Nephron (organoid): ENCODE data around the gene CELF4.

Source experiments
- H3K27ac Mint-ChIP-seq, 3 experiments: 2 replicates each; pipeline ENCODE4 v1.8.0; 2020; ENCODE audit warnings: mixed read lengths in 3 of 3, mild to moderate bottlenecking in 2 of 3, moderate library complexity in 1 of 3
- H3K27me3 Mint-ChIP-seq: 2 replicates; pipeline ENCODE4 v1.8.0; 2021; ENCODE audit warnings: low read depth, mild to moderate bottlenecking, moderate library complexity, mixed read lengths
- H3K36me3 Mint-ChIP-seq: 2 replicates; pipeline ENCODE4 v1.8.0; 2020; ENCODE audit warnings: low read depth, mixed read lengths
- H3K4me1 Mint-ChIP-seq: 2 replicates; pipeline ENCODE4 v1.8.0; 2020; ENCODE audit warnings: mixed read lengths
- H3K4me3 Mint-ChIP-seq, 3 experiments: 2 replicates each; pipeline ENCODE4 v1.8.0; 2020; ENCODE audit warnings: mild to moderate bottlenecking in 3 of 3, mixed read lengths in 3 of 3, moderate library complexity in 2 of 3
- H3K9me3 Mint-ChIP-seq: 2 replicates; pipeline ENCODE4 v1.8.0; 2020; ENCODE audit warnings: mixed read lengths
- CTCF ChIP-seq, 3 experiments: fragments of 200-600 bp; sonication (generic); IDR thresholded peaks; one replicate each; pipeline ENCODE4 v1.5.0; 2021; ENCODE audit warnings: antibody characterized with exemption in 3 of 3; ENCODE audit not compliant: unreplicated experiment in 3 of 3

The CELF4 gene

GRCh38 chr18:37578182-37578678, 12.6 kb upstream of the CELF4 start:
- TF ChIP-seq CTCF (IDR thresholded peaks at IDR 0.05; ENCODE audit: unreplicated experiment in 3 of 3), result no peak
- no peaks in the 10 kb centered on the region for H3K9me3 Mint-ChIP-seq
- peaks cover 6% of the 10 kb centered on the region for H3K4me1 Mint-ChIP-seq
- no peak overlapping the region for H3K27ac Mint-ChIP-seq
- peaks cover 56% of the 10 kb centered on the region for H3K27me3 Mint-ChIP-seq
- H3K36me3 Mint-ChIP-seq, result no peaks in the 10 kb centered on the region
- no peak overlapping the region for H3K4me3 Mint-ChIP-seq

- Mint-ChIP-seq H3K4me1 (peaks cover 6% of the 10 kb centered on the region), H3K27me3 (peaks cover 60% of the 10 kb centered on the region), H3K4me3 (no peak overlapping the region), H3K27ac (no peak overlapping the region), H3K36me3 (no peaks in the 10 kb centered on the region), H3K9me3 (no peaks in the 10 kb centered on the region)
- TF ChIP-seq CTCF (IDR thresholded peaks at IDR 0.05; ENCODE audit: unreplicated experiment in 3 of 3), result no peak
Measured at GRCh38 chr18:37577051-37577611, 11.5 kb upstream of the CELF4 start.

- H3K4me3 Mint-ChIP-seq, result no peak overlapping the region
- peaks cover 6% of the 10 kb centered on the region for H3K4me1 Mint-ChIP-seq
- TF ChIP-seq CTCF (IDR thresholded peaks at IDR 0.05; ENCODE audit: unreplicated experiment in 3 of 3), result no peak
- no peaks in the 10 kb centered on the region for H3K9me3 Mint-ChIP-seq
- no peak overlapping the region for H3K27ac Mint-ChIP-seq
- no peaks in the 10 kb centered on the region for H3K36me3 Mint-ChIP-seq
- peaks cover 67% of the 10 kb centered on the region for H3K27me3 Mint-ChIP-seq
Measured at GRCh38 chr18:37575646-37576045, 10.0 kb upstream of the CELF4 start.

GRCh38 chr18:37574113-37574512, 8.5 kb upstream of the CELF4 start:
- Mint-ChIP-seq H3K9me3 (no peaks in the 10 kb centered on the region), H3K4me3 (no peak overlapping the region), H3K27me3 (peaks cover 73% of the 10 kb centered on the region), H3K36me3 (no peaks in the 10 kb centered on the region), H3K27ac (no peak overlapping the region), H3K4me1 (peaks cover 6% of the 10 kb centered on the region)
- no peak for TF ChIP-seq CTCF (IDR thresholded peaks at IDR 0.05; ENCODE audit: unreplicated experiment in 3 of 3)

- Mint-ChIP-seq H3K4me3 (no peak overlapping the region), H3K4me1 (peaks cover 5% of the 10 kb centered on the region), H3K27ac (no peak overlapping the region), H3K27me3 (peaks cover 80% of the 10 kb centered on the region), H3K36me3 (no peaks in the 10 kb centered on the region), H3K9me3 (no peaks in the 10 kb centered on the region)
- TF ChIP-seq CTCF (IDR thresholded peaks at IDR 0.05; ENCODE audit: unreplicated experiment in 3 of 3), result no peak
Measured at GRCh38 chr18:37572736-37573135, 7.1 kb upstream of the CELF4 start.

GRCh38 chr18:37571266-37571665, 5.7 kb upstream of the CELF4 start:
- Mint-ChIP-seq H3K27ac (no peak overlapping the region), H3K36me3 (no peaks in the 10 kb centered on the region), H3K9me3 (no peaks in the 10 kb centered on the region), H3K4me3 (no peak overlapping the region), H3K4me1 (peaks cover 6% of the 10 kb centered on the region), H3K27me3 (peaks cover 88% of the 10 kb centered on the region)
- TF ChIP-seq CTCF (IDR thresholded peaks at IDR 0.05; ENCODE audit: unreplicated experiment in 3 of 3), result no peak
